ENCODE measurements around the gene TWF2. TPM values are rescaled to one million over a fixed set of nuclear protein-coding genes. Genes with fewer than 3 reads are reported as not detected.

TWF2 gene
- total and polyA plus RNA-seq, 9 of the 15 experiments (the other 6 are each of a cell fraction or from before 2014, with no cell fraction given): 0.11 to 61.9 (median 29.7) TPM

DNA sequence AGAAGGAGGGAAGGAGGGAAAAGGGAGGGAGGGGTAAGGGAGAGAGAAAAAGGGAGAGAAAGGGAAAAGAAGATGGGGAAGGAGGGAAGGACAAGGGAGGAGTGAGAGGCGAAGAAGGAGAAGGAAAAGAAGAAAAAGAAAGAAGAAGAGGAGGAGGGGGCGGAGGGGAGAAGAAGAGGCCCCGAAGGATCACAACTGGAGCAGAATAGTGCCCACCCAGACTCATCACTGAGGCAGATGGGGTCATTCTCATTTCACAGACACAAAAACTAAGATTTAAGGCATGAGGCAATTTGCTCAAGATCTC, 43.7 kb downstream of the TWF2 start:
- no peaks in the 10 kb centered on the region for H3K27me3 ChIP-seq (ENCODE audit: control insufficient read depth in 2 of 2, insufficient read depth in 2 of 2, low read length in 2 of 2)
- H3K4me3 ChIP-seq: no peak overlapping the region
- H3K79me2 ChIP-seq (ENCODE audit: control insufficient read depth, insufficient read depth, low read length): peaks cover 16% of the 10 kb centered on the region
- BruUV-seq (replicated peaks): no TSS peak
- intact Hi-C loops (cut with micrococcal nuclease): no loop called here
- no peaks in the 10 kb centered on the region for H4K20me1 ChIP-seq (replicated peaks; ENCODE audit: control insufficient read depth, insufficient read depth, low read length)
- H3K4me1 ChIP-seq (replicated peaks in 1 of 2; ENCODE audit: control insufficient read depth in 2 of 2, insufficient read depth in 2 of 2, low read length in 2 of 2): peaks cover 31 to 45% of the 10 kb centered on the region in 2 experiments
- WGBS (ENCODE audit: insufficient coverage, low coverage, missing lambda C conversion rate): 10% methylated on average over 2 of the region's 3 CpGs
- no peaks in the 10 kb centered on the region for H3K9me3 ChIP-seq (replicated peaks; ENCODE audit: control insufficient read depth, insufficient read depth, low read depth, low read length)
- peak overlapping the region in 1 of 2 experiments; percentile 35; a peak in 1 of 4 replicates for H3K9ac ChIP-seq (ENCODE audit: insufficient read depth in 1 of 2, low read depth in 2 of 2, low read length in 2 of 2)
- H3K27ac ChIP-seq (ENCODE audit: extremely low read depth, low read depth, low read length): no peak overlapping the region
- POLR2A ChIA-PET: interaction anchor here (0.9 to 2.0 kb wide), 2 partner anchors 12 to 13 kb away, joined by 3 to 5 read pairs; no protein-coding TSS in a partner anchor
- ATAC-seq: no peak
- CTCF ChIA-PET (ENCODE audit: low intra/inter-chr PET ratio): no interaction called here
- FAIRE-seq: no peak
- H3K36me3 ChIP-seq (ENCODE audit: control insufficient read depth, insufficient read depth, low read length): peaks cover 13% of the 10 kb centered on the region; the same call in 1 of the 3 replicates
- H3K9me1 ChIP-seq (ENCODE audit: control insufficient read depth, insufficient read depth, low read length): peaks cover under 1% of the 10 kb centered on the region
- in situ Hi-C loops (cut with MboI): no loop called here
- H3K4me2 ChIP-seq (ENCODE audit: insufficient read depth, low read length): no peak overlapping the region; the same call in 1 of the 2 replicates
- H2AFZ ChIP-seq (ENCODE audit: low read depth, low read length): peak overlapping the region; percentile 77
- no peak for DNase-seq (ENCODE audit: extremely low read depth in 1 of 4, low spot score in 3 of 4)
- TF ChIP-seq ID3 (CRISPR knock-in tag; IDR thresholded peaks at IDR 0.05) (no peak), ID3 (tag; IDR thresholded peaks at IDR 0.05) (no peak), ZNF41 (CRISPR knock-in tag; conservative IDR thresholded peaks at IDR 0.05) (no peak), ZNF384 (IDR thresholded peaks at IDR 0.05; ENCODE audit: low read depth, low read length) (no peak), OTX1 (CRISPR knock-in tag; IDR thresholded peaks at IDR 0.05) (0 out of 2 replicates have a peak, but pooled peaks have one; percentile 49), ZZZ3 (IDR thresholded peaks at IDR 0.05) (no peak), MTA1 (IDR thresholded peaks at IDR 0.05; ENCODE audit: borderline replicate concordance) (0 out of 2 replicates have a peak, but pooled peaks have one; percentile 38), KDM2B (CRISPR knock-in tag; IDR thresholded peaks at IDR 0.05) (no peak), KLF10 (CRISPR knock-in tag; IDR thresholded peaks at IDR 0.05) (no peak), HNRNPH1 (optimal IDR thresholded peaks at IDR 0.05; ENCODE audit: low read depth, low read length) (no peak), MLX (CRISPR knock-in tag; conservative IDR thresholded peaks at IDR 0.05) (no peak), RAD51 (IDR thresholded peaks at IDR 0.05; ENCODE audit: borderline replicate concordance, low read depth) (no peak), SAFB2 (IDR thresholded peaks at IDR 0.05; ENCODE audit: borderline replicate concordance, low read depth, low read length, severe bottlenecking) (no peak)
- TF ChIP-seq, protein P1, sequence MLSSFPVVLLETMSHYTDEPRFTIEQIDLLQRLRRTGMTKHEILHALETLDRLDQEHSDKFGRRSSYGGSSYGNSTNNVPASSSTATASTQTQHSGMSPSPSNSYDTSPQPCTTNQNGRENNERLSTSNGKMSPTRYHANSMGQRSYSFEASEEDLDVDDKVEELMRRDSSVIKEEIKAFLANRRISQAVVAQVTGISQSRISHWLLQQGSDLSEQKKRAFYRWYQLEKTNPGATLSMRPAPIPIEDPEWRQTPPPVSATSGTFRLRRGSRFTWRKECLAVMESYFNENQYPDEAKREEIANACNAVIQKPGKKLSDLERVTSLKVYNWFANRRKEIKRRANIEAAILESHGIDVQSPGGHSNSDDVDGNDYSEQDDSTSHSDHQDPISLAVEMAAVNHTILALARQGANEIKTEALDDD (IDR thresholded peaks at IDR 0.05): no peak

Data from K562 (cell line).